Stomach smooth muscle (tissue), 2 donors: ENCODE measurements around the gene ANO2.

Source experiments
- H3K27ac ChIP-seq: one replicate; pipeline ENCODE4 v1.7.0; 2013; ENCODE audit warnings: mild to moderate bottlenecking, low read length, inconsistent platforms
- H3K27me3 ChIP-seq, 2 donors: one replicate each; pipeline ENCODE4 v1.7.0; 2013; ENCODE audit warnings: low read length in 2 of 2; ENCODE audit not compliant: insufficient read depth in 2 of 2, control insufficient read depth in 1 of 2
- H3K36me3 ChIP-seq, 2 donors: one replicate each; pipeline ENCODE4 v1.7.0; 2013; ENCODE audit warnings: low read length in 2 of 2; ENCODE audit not compliant: control insufficient read depth in 2 of 2, insufficient read depth in 2 of 2
- H3K4me1 ChIP-seq: one replicate; pipeline ENCODE4 v1.7.0; 2013; ENCODE audit warnings: low read length; ENCODE audit not compliant: control insufficient read depth, insufficient read depth
- H3K4me3 ChIP-seq, 2 donors: one replicate each; pipeline ENCODE4 v1.7.0; 2013; ENCODE audit warnings: low read length in 2 of 2
- H3K9ac ChIP-seq, 2 donors: one replicate each; pipeline ENCODE4 v1.7.0; 2013; ENCODE audit warnings: low read length in 2 of 2, mild to moderate bottlenecking in 1 of 2
- H3K9me3 ChIP-seq, 2 donors: one replicate each; pipeline ENCODE4 v1.7.0; 2013; ENCODE audit warnings: low read length in 2 of 2; ENCODE audit not compliant: control insufficient read depth in 2 of 2
- donor health status: healthy.
- donor health status: Pancreatic carcinoma.

ANO2 gene

DNA sequence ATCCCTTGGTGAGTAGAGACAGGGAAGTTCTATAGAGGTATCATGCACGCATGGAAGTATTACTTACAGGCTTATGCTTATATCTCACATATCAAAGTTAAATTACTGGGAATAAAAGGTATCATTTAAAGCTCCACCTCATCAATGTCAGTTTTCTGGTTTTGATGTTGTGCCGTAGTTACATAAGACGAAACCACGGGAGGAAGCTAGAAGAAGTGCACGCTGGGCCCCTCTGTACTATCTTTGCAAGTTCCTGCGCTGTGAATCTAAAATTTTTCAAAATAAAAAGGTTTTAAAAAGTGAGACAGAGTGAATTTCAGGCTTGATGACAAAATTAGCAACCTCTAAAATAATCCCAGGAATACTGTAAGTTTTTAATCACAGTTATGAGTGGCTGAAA lies 198.1 kb downstream of the ANO2 start:
- Histone ChIP-seq H3K27me3 (no peaks in the 10 kb centered on the region), H3K4me1 (no peaks in the 10 kb centered on the region), H3K36me3 (no peaks in the 10 kb centered on the region), H3K9ac (no peak overlapping the region), H3K4me3 (no peak overlapping the region), H3K9me3 (no peaks in the 10 kb centered on the region), H3K27ac (no peak overlapping the region)

DNA sequence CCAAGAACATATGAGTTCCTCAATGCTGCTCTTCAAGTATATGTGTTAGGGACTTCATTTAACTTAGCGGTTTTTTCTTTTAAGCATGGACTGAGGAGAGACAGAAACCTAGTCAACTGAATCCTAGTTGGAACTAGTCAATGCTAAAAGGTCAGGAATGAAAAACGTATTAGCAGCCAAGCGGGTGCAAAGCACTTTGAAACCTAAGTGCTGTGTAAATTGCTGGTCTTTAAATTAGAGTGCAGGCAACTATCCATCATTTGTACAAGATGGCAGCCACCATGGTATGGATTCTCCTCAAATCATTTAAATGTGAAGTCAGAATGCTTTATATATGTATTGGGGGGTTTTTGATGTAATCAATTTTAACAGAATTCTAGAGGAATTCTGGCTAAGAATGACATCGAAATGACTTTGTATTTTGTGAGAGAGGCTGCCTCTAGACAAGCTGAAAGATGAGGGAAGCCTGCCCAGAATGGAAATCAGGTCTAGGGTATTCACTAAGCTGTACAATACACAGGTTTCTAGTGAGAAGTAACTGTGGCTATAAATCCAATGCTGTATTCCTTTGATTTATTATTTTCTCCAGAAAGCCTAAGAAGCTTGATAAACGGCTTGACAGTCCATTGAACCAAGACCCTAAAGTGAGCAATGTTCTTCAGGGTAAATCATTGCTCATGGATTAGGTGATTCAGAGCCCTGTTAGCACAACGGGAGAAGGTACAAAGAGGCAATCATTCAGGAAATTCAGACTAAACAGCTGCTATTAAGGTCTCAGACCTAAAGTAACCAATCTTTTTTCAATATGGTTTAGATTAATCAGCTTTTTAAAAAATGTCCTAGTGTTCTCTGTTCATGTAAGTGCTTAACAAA lies 198.8 kb downstream of the ANO2 start:
- no peak overlapping the region for H3K27ac ChIP-seq

DNA sequence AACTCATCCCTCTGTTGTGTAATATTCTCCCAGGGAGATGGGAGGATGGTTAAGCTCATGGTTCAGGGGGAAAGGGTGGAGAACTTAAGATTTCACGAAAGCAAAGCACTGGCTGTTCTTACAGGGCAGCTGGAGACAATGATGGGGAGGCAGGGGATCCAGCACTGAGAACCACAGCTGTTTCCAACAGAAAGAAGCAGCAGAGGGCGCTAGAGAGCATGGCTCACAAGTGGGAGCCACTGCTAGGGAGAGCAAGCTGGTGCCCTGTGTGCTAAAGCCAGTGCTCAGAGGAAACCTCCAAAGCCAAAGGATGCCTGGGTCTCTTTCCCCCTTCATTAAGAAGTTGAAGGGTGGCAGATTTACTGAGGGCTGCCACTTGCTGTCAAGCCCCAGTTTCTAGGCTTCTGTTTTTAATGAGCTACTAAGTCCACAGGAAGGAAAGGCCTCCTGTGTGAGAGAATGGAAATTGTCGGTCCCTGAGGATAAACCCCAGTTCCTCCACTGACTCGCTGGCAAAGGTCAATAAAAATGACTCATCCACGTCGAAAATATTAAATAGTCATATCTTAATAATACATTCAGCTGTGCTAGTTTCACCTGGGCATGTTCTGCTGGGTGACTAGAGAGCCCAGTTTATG lies 199.7 kb downstream of the ANO2 start:
- H3K27me3 ChIP-seq = no peaks in the 10 kb centered on the region
- H3K9ac ChIP-seq = no peak overlapping the region
- H3K27ac ChIP-seq = no peak overlapping the region
- no peaks in the 10 kb centered on the region for H3K4me1 ChIP-seq
- H3K4me3 ChIP-seq = no peak overlapping the region
- no peaks in the 10 kb centered on the region for H3K36me3 ChIP-seq
- H3K9me3 ChIP-seq = no peaks in the 10 kb centered on the region

More for the DNA sequence above, 198.8 kb downstream of the ANO2 start:
- Histone ChIP-seq H3K4me3 (no peak overlapping the region), H3K27me3 (no peaks in the 10 kb centered on the region), H3K9ac (no peak overlapping the region), H3K36me3 (no peaks in the 10 kb centered on the region), H3K9me3 (no peaks in the 10 kb centered on the region), H3K4me1 (no peaks in the 10 kb centered on the region)

DNA sequence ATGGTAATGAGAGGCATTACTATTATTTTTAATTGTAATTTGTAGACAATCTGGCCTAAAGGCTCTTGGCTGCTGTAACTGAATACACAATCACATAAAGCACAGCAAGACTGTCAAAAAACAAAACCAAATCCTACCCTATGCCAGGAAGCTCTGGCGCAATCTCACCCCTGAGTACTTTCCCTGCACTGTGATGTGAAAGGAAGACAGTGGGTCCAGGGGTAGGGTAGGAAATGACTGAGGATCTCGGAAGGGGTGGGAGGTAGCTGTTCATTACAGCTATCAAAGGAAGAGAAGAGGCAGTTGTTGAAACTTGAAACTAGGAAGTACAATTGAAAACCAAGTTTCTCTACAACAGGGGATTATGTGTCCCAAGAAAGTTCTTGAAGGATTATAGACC lies 202.8 kb downstream of the ANO2 start:
- H3K9ac ChIP-seq = no peak overlapping the region
- H3K4me1 ChIP-seq = no peaks in the 10 kb centered on the region
- no peaks in the 10 kb centered on the region for H3K36me3 ChIP-seq
- H3K27ac ChIP-seq = no peak overlapping the region
- no peaks in the 10 kb centered on the region for H3K9me3 ChIP-seq
- H3K27me3 ChIP-seq = peaks cover 0 to 2% of the 10 kb centered on the region in 2 donors
- H3K4me3 ChIP-seq = no peak overlapping the region

DNA sequence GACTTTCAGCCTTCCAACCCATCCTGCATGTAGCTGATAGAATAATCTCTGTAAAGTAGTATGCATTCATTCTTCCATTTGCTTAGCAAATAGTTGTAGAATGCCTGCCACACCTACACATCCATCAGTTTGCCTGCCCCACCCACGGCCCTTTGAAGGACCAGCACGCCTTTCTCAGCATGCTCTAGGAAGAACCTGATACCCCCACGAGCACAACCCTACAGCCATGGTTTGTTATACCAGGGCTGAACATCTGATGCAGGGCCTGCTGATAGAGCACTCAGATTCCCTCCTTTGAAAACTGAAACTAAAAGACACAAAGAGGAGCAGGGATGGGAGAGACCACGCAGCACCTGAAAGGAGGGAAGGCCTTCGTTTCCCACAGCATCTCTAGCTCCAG lies 205.1 kb downstream of the ANO2 start:
- Histone ChIP-seq H3K27me3 (peaks cover 0 to 2% of the 10 kb centered on the region in 2 donors), H3K9me3 (no peaks in the 10 kb centered on the region), H3K9ac (no peak overlapping the region), H3K4me3 (no peak overlapping the region), H3K36me3 (no peaks in the 10 kb centered on the region), H3K4me1 (no peaks in the 10 kb centered on the region), H3K27ac (no peak overlapping the region)

DNA sequence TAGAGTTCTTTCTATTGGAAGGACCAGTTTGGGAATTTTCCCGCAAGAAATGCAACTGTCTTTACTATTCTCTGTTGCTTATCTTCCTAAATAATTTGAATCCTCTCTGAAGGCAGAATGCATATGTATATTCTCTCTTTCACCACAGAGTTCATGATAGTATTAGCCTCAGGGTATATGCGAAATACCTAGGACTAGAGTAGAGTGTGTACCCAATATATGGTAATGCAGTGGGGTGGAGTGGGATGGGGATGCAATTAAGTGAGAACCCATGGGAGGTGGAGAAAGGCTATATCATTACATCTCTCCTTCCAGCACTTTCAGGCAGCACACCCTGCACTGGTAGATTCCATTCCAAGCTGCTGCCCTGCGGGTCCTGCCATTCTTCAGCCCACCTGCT lies 207.3 kb downstream of the ANO2 start:
- H3K9me3 ChIP-seq = no peaks in the 10 kb centered on the region
- peaks cover 0 to 2% of the 10 kb centered on the region in 2 donors for H3K27me3 ChIP-seq
- H3K9ac ChIP-seq = no peak overlapping the region
- no peak overlapping the region for H3K27ac ChIP-seq
- no peaks in the 10 kb centered on the region for H3K36me3 ChIP-seq
- H3K4me3 ChIP-seq = no peak overlapping the region
- H3K4me1 ChIP-seq = no peaks in the 10 kb centered on the region

DNA sequence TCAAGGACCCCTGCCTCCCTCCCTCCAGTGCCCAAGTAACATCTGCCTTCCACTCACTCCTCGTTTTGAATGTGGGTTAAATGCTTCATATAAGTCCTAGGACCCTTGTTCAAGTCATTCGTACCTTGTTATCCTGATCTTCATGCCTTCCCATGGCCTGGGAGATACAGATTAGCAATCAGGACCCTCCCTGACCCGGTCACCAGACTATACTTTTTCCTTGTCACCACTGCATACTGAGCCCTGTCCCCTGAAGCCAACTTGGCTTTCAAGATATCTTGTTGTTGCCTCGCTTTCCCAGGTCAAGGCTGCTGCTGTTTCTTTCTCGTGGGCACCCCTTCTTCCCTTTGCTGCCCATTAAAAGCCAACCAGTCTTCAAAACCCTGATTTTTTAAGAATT lies 208.5 kb downstream of the ANO2 start:
- Histone ChIP-seq H3K27ac (no peak overlapping the region), H3K4me1 (no peaks in the 10 kb centered on the region), H3K9me3 (no peaks in the 10 kb centered on the region), H3K27me3 (peaks cover 0 to 2% of the 10 kb centered on the region in 2 donors), H3K4me3 (no peak overlapping the region), H3K9ac (no peak overlapping the region), H3K36me3 (no peaks in the 10 kb centered on the region)

DNA sequence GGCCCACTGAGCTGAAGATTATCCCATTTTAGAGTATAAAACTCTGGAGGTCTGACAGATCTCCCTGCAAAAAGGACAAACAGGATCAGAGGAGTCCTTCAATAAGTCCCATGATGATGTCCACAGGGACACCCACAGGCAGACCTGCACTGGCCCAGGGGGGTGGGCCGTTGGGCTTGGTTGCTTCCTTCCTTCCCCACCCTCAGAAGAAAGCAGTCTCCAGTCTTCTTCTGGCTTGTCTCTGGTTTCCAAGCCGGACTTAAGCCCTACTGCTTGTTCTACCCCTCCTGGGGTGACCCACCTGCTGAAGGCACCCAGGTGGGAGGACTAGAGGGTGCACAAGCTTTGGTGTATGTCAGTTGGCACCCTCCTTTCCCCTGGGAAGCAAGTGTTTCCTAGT lies 209.0 kb downstream of the ANO2 start:
- Histone ChIP-seq H3K27ac (no peak overlapping the region), H3K27me3 (peaks cover 0 to 2% of the 10 kb centered on the region in 2 donors), H3K36me3 (no peaks in the 10 kb centered on the region), H3K9ac (no peak overlapping the region), H3K4me3 (no peak overlapping the region), H3K9me3 (no peaks in the 10 kb centered on the region), H3K4me1 (no peaks in the 10 kb centered on the region)

DNA sequence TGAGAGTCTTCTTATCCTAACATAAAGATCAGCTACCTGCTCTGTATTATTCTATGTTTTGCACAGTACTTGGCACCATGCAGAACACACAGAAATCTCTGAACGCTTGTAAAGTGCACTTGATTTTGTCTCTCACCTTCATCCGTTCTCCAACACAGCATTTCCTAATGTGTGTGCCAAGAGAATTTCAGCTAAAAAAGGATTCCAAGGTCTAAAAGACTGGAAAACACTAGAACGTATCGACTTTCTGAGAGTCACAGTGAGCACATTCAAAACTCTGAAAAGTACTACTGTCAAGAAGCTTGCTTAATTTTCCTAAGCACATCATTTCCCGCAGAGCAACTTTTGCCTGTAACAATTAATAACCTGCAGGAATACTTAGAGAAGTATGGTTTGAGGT lies 211.1 kb downstream of the ANO2 start:
- Histone ChIP-seq H3K9me3 (no peaks in the 10 kb centered on the region), H3K4me1 (no peaks in the 10 kb centered on the region), H3K27ac (no peak overlapping the region)

DNA sequence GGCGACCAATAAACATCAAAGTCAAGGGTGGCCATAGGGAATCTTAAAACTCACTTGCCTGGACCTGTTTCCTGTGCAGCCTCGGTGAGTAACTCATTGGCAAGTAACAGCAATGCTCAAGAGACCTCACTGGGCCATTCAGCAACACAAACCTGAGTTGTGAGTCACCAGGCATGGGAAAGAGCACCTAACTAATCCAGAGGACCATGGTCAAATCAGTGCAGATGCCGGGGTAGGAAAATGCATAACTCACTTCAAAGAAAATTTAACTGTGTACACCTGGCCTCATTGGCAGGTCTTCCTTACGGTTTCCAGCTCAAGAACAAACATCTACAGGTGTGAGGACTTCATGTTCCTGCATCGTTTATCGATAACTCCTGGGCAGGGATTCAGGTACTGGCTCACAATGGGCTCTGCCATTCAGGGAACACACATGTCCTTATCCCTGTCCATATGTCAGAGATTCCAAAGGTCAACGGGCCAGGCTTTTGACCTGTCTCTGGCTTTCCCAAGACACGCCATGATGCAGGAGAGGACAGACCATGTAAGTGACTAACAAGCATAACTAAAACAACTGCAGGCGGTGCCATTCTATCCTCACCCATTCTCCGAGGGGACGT lies 211.8 kb downstream of the ANO2 start:
- peaks cover 0 to 2% of the 10 kb centered on the region in 2 donors for H3K27me3 ChIP-seq
- no peak overlapping the region for H3K27ac ChIP-seq
- H3K4me3 ChIP-seq = no peak overlapping the region
- H3K4me1 ChIP-seq = no peaks in the 10 kb centered on the region
- no peak overlapping the region for H3K9ac ChIP-seq
- no peaks in the 10 kb centered on the region for H3K9me3 ChIP-seq
- H3K36me3 ChIP-seq = no peaks in the 10 kb centered on the region

More for the DNA sequence above, 211.1 kb downstream of the ANO2 start:
- Histone ChIP-seq H3K4me3 (no peak overlapping the region), H3K27me3 (peaks cover 0 to 2% of the 10 kb centered on the region in 2 donors), H3K36me3 (no peaks in the 10 kb centered on the region), H3K9ac (no peak overlapping the region)
